Activated T-helper 17 cell treated with anti-CD3 and anti-CD28 coated beads, Interleukin-2, amount 50 U/mL, for 72 hours (primary cell): ENCODE results near the gene NTN4. TPM values are rescaled to one million over a fixed set of nuclear protein-coding genes. Genes with fewer than 3 reads are reported as not detected.
"Not testable (repeated sequence)": the region's sequence is repeated elsewhere in the genome, so short reads cannot be mapped to it uniquely, and the experiment has no call there.

ENCODE experiments used
- ATAC-seq: fragments of 150-1000 bp; cut with Tn5 transposase; replicated peaks from 2 replicates; pipeline ENCODE4 v1.10.0; 2021; ENCODE audit warnings: mild to moderate bottlenecking, moderate library complexity
- H3K27ac Mint-ChIP-seq: one replicate; pipeline ENCODE4 v1.8.0; 2022; ENCODE audit warnings: mixed read lengths
- H3K27me3 Mint-ChIP-seq: one replicate; pipeline ENCODE4 v1.8.0; 2022; ENCODE audit warnings: mixed read lengths
- H3K36me3 Mint-ChIP-seq: one replicate; pipeline ENCODE4 v1.8.0; 2022; ENCODE audit warnings: low read depth, mild to moderate bottlenecking, mixed read lengths
- H3K4me1 Mint-ChIP-seq: one replicate; pipeline ENCODE4 v1.8.0; 2022; ENCODE audit warnings: mixed read lengths
- H3K4me3 Mint-ChIP-seq: one replicate; pipeline ENCODE4 v1.8.0; 2022; ENCODE audit warnings: mild to moderate bottlenecking, mixed read lengths
- H3K9me3 Mint-ChIP-seq: one replicate; pipeline ENCODE4 v1.8.0; 2022; ENCODE audit warnings: mixed read lengths
- total RNA-seq, 2 donors: library from RNA; stranded (reverse); gene quantifications; one replicate each; pipeline ENCODE4 v1.2.3, GENCODE V29; 2022

Gene NTN4
- total RNA-seq, 2 donors from 2014 or later, result 0.06 to 0.34 TPM

- Mint-ChIP-seq H3K4me1 (no peaks in the 10 kb centered on the region), H3K36me3 (no peaks in the 10 kb centered on the region), H3K27ac (no peak overlapping the region), H3K27me3 (no peaks in the 10 kb centered on the region), H3K9me3 (no peaks in the 10 kb centered on the region), H3K4me3 (no peak overlapping the region)
- no peak for ATAC-seq
These were observed 99.5 kb downstream of the NTN4 start for GRCh38 chr12:95690861-95691635.

- ATAC-seq, result no peak
- H3K4me3 Mint-ChIP-seq, result no peak overlapping the region
- H3K27me3 Mint-ChIP-seq, result no peaks in the 10 kb centered on the region
- H3K36me3 Mint-ChIP-seq, result no peaks in the 10 kb centered on the region
- H3K4me1 Mint-ChIP-seq, result no peaks in the 10 kb centered on the region
- no peaks in the 10 kb centered on the region for H3K9me3 Mint-ChIP-seq
- no peak overlapping the region for H3K27ac Mint-ChIP-seq
These were observed 102.6 kb downstream of the NTN4 start for GRCh38 chr12:95687937-95688336.

- H3K27me3 Mint-ChIP-seq, result no peaks in the 10 kb centered on the region
- ATAC-seq, result no peak
- no peaks in the 10 kb centered on the region for H3K4me1 Mint-ChIP-seq
- no peaks in the 10 kb centered on the region for H3K36me3 Mint-ChIP-seq
- no peak overlapping the region for H3K4me3 Mint-ChIP-seq
- no peak overlapping the region for H3K27ac Mint-ChIP-seq
- H3K9me3 Mint-ChIP-seq, result no peaks in the 10 kb centered on the region
These were observed 107.1 kb downstream of the NTN4 start for GRCh38 chr12:95683418-95683817.

GRCh38 chr12:95681210-95681765 lies 109.3 kb downstream of the NTN4 start:
- no peak overlapping the region for H3K4me3 Mint-ChIP-seq
- H3K27ac Mint-ChIP-seq, result no peak overlapping the region
- H3K4me1 Mint-ChIP-seq, result no peaks in the 10 kb centered on the region
- ATAC-seq, result no peak
- no peaks in the 10 kb centered on the region for H3K27me3 Mint-ChIP-seq
- peaks cover 4% of the 10 kb centered on the region for H3K36me3 Mint-ChIP-seq
- no peaks in the 10 kb centered on the region for H3K9me3 Mint-ChIP-seq

GRCh38 chr12:95678684-95679083 lies 111.9 kb downstream of the NTN4 start:
- ATAC-seq, result no peak
- Mint-ChIP-seq H3K27me3 (no peaks in the 10 kb centered on the region), H3K36me3 (peaks cover 4% of the 10 kb centered on the region), H3K9me3 (no peaks in the 10 kb centered on the region), H3K27ac (no peak overlapping the region), H3K4me1 (no peaks in the 10 kb centered on the region), H3K4me3 (no peak overlapping the region)

- not testable (repeated sequence) for ATAC-seq, H3K4me3 Mint-ChIP-seq, H3K4me1 Mint-ChIP-seq, H3K27ac Mint-ChIP-seq, H3K27me3 Mint-ChIP-seq, H3K9me3 Mint-ChIP-seq, H3K36me3 Mint-ChIP-seq
These were observed 112.8 kb downstream of the NTN4 start for GRCh38 chr12:95677782-95678181.

- H3K4me1 Mint-ChIP-seq, result no peaks in the 10 kb centered on the region
- H3K27me3 Mint-ChIP-seq, result no peaks in the 10 kb centered on the region
- no peak overlapping the region for H3K4me3 Mint-ChIP-seq
- no peaks in the 10 kb centered on the region for H3K9me3 Mint-ChIP-seq
- no peak overlapping the region for H3K27ac Mint-ChIP-seq
- H3K36me3 Mint-ChIP-seq, result peaks cover 4% of the 10 kb centered on the region
- ATAC-seq, result no peak
These were observed 115.9 kb downstream of the NTN4 start for GRCh38 chr12:95674631-95675030.

GRCh38 chr12:95674163-95674562 lies 116.4 kb downstream of the NTN4 start:
- H3K27me3 Mint-ChIP-seq, result no peaks in the 10 kb centered on the region
- H3K4me1 Mint-ChIP-seq, result no peaks in the 10 kb centered on the region
- H3K36me3 Mint-ChIP-seq, result peaks cover 4% of the 10 kb centered on the region
- H3K4me3 Mint-ChIP-seq, result no peak overlapping the region
- no peaks in the 10 kb centered on the region for H3K9me3 Mint-ChIP-seq
- no peak for ATAC-seq
- no peak overlapping the region for H3K27ac Mint-ChIP-seq

- peaks cover 4% of the 10 kb centered on the region for H3K36me3 Mint-ChIP-seq
- ATAC-seq, result no peak
- no peaks in the 10 kb centered on the region for H3K9me3 Mint-ChIP-seq
- H3K27me3 Mint-ChIP-seq, result no peaks in the 10 kb centered on the region
- no peak overlapping the region for H3K4me3 Mint-ChIP-seq
- H3K4me1 Mint-ChIP-seq, result no peaks in the 10 kb centered on the region
- no peak overlapping the region for H3K27ac Mint-ChIP-seq
These were observed 117.0 kb downstream of the NTN4 start for GRCh38 chr12:95673576-95673975.

GRCh38 chr12:95672166-95672565 lies 118.4 kb downstream of the NTN4 start:
- no peak for ATAC-seq
- Mint-ChIP-seq H3K4me3 (no peak overlapping the region), H3K27me3 (no peaks in the 10 kb centered on the region), H3K27ac (no peak overlapping the region), H3K36me3 (no peaks in the 10 kb centered on the region), H3K9me3 (no peaks in the 10 kb centered on the region), H3K4me1 (no peaks in the 10 kb centered on the region)

GRCh38 chr12:95671265-95671664 lies 119.3 kb downstream of the NTN4 start:
- ATAC-seq, result no peak
- Mint-ChIP-seq H3K4me3 (no peak overlapping the region), H3K27me3 (no peaks in the 10 kb centered on the region), H3K27ac (no peak overlapping the region), H3K36me3 (no peaks in the 10 kb centered on the region), H3K9me3 (no peaks in the 10 kb centered on the region), H3K4me1 (no peaks in the 10 kb centered on the region)

GRCh38 chr12:95663525-95663924 lies 127.0 kb downstream of the NTN4 start:
- H3K9me3 Mint-ChIP-seq, result no peaks in the 10 kb centered on the region
- no peaks in the 10 kb centered on the region for H3K36me3 Mint-ChIP-seq
- no peak overlapping the region for H3K4me3 Mint-ChIP-seq
- no peaks in the 10 kb centered on the region for H3K27me3 Mint-ChIP-seq
- no peaks in the 10 kb centered on the region for H3K4me1 Mint-ChIP-seq
- no peak for ATAC-seq
- H3K27ac Mint-ChIP-seq, result no peak overlapping the region

- H3K4me1 Mint-ChIP-seq, result no peaks in the 10 kb centered on the region
- peaks cover 3% of the 10 kb centered on the region for H3K27me3 Mint-ChIP-seq
- no peaks in the 10 kb centered on the region for H3K9me3 Mint-ChIP-seq
- H3K36me3 Mint-ChIP-seq, result no peaks in the 10 kb centered on the region
- no peak for ATAC-seq
- no peak overlapping the region for H3K27ac Mint-ChIP-seq
- no peak overlapping the region for H3K4me3 Mint-ChIP-seq
These were observed 129.2 kb downstream of the NTN4 start for GRCh38 chr12:95661360-95661759.

- H3K27me3 Mint-ChIP-seq, result peaks cover 3% of the 10 kb centered on the region
- H3K4me3 Mint-ChIP-seq, result no peak overlapping the region
- ATAC-seq, result no peak
- peaks cover 6% of the 10 kb centered on the region for H3K4me1 Mint-ChIP-seq
- H3K27ac Mint-ChIP-seq, result no peak overlapping the region
- peaks cover 5% of the 10 kb centered on the region for H3K9me3 Mint-ChIP-seq
- H3K36me3 Mint-ChIP-seq, result no peaks in the 10 kb centered on the region
These were observed 132.2 kb downstream of the NTN4 start for GRCh38 chr12:95658386-95658785.

- H3K27ac Mint-ChIP-seq, H3K4me3 Mint-ChIP-seq, H3K27me3 Mint-ChIP-seq, ATAC-seq, H3K9me3 Mint-ChIP-seq, H3K4me1 Mint-ChIP-seq, H3K36me3 Mint-ChIP-seq: not testable (repeated sequence)
These were observed 135.9 kb downstream of the NTN4 start for GRCh38 chr12:95654665-95655064.
